GM12864 (cell line): ENCODE data around the gene SMCO4.

Experiments
- DNase-seq: peaks from one replicate; pipeline ENCODE4 v3.0.0-alpha.2; 2011; ENCODE audit warnings: low read depth
- H3K4me3 ChIP-seq: 2 replicates; pipeline ENCODE4 v1.5.1; 2011; ENCODE audit warnings: mild to moderate bottlenecking, low read depth, low read length, control low read depth
- CTCF ChIP-seq: IDR thresholded peaks from 2 replicates; pipeline ENCODE4 v1.5.1; 2011; ENCODE audit warnings: low read depth, mild to moderate bottlenecking, moderate library complexity, low read length, control low read depth, inconsistent platforms; ENCODE audit errors: missing control alignments

The SMCO4 gene

GRCh38 chr11:93494357-93494756, 48.8 kb downstream of the SMCO4 start:
- H3K4me3 ChIP-seq: no peak overlapping the region
- no peak for DNase-seq
- TF ChIP-seq CTCF: no peak

GRCh38 chr11:93493252-93493897, 49.8 kb downstream of the SMCO4 start:
- TF ChIP-seq CTCF: no peak
- no peak for DNase-seq
- no peak overlapping the region for H3K4me3 ChIP-seq

- TF ChIP-seq CTCF: no peak
- no peak for DNase-seq
- H3K4me3 ChIP-seq: no peak overlapping the region
These were observed 50.5 kb downstream of the SMCO4 start for GRCh38 chr11:93492464-93493251.

GRCh38 chr11:93491973-93492372, 51.2 kb downstream of the SMCO4 start:
- no peak overlapping the region for H3K4me3 ChIP-seq
- DNase-seq: no peak
- TF ChIP-seq CTCF: no peak

GRCh38 chr11:93490996-93491618, 52.1 kb downstream of the SMCO4 start:
- no peak for DNase-seq
- H3K4me3 ChIP-seq: no peak overlapping the region
- TF ChIP-seq CTCF: no peak

- no peak for DNase-seq
- no peak overlapping the region for H3K4me3 ChIP-seq
- no peak for TF ChIP-seq CTCF
These were observed 53.4 kb downstream of the SMCO4 start for GRCh38 chr11:93489841-93490240.

- no peak overlapping the region for H3K4me3 ChIP-seq
- no peak for DNase-seq
- TF ChIP-seq CTCF: no peak
These were observed 56.1 kb downstream of the SMCO4 start for GRCh38 chr11:93487032-93487483.
